Sciatic nerve (tissue), 2 donors: Measurements from ENCODE around the gene DNASE2B. TPM values are rescaled to one million over a fixed set of nuclear protein-coding genes. Genes with fewer than 3 reads are reported as not detected.

Experiments
- ATAC-seq: fragments of 200-7000 bp; cut with Tn5 transposase; one replicate; pipeline ENCODE4 v1.9.1; 2020; ENCODE audit warnings: mild to moderate bottlenecking, moderate library complexity
- DNase-seq: peaks from one replicate; pipeline ENCODE4 v3.0.0-alpha.2; 2020; ENCODE audit warnings: low spot score
- intact Hi-C: fragments of 100-400 bp; cut with DNase I; formaldehyde crosslinking; loops from one replicate; pipeline ENCODE4 v1.14.2; 2022
- total RNA-seq: library from RNA; stranded (reverse); fragmentation: NEBNext Ultra II Directional; extraction: Animal tissue kit (Norgen Biotek cat#: 25700); gene quantifications from one replicate; pipeline ENCODE4 v1.2.1, GENCODE V29; 2021
- donor health status: DM: no; HTN: no; CAD: no.
- donor health status: DM: no; HTN: no; CAD: no.

DNASE2B gene
- total RNA-seq, 1 donor from 2014 or later = not detected

DNA sequence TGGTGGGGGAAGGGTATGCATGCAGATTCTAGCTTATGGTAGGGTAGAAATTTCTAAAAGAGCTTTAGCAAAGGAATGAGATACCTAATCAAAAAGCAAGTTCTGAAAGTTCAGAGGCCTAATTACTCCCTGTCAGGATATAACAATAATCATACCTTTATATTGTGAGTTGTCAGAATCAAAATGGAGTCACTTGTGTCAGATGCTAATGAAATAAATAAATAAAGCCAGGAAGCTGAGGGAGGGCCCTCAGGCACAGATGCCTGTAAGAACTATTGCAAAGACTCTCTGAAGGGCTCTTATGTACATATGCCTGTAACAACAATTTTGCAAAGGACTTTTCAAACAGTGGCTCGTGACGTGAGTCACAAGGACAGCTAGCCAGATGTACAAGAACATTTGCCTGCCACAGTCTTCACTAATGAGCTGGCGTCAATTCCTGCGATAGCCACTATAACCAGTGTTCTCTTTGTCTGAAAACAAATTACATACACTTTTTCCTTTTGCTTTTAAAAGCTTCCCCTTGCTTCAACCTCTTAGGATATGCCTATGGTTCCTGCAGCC lies 27.4 kb upstream of the DNASE2B start:
- ATAC-seq (no peak), DNase-seq (no peak)
- intact Hi-C loops = no loop called here

DNA sequence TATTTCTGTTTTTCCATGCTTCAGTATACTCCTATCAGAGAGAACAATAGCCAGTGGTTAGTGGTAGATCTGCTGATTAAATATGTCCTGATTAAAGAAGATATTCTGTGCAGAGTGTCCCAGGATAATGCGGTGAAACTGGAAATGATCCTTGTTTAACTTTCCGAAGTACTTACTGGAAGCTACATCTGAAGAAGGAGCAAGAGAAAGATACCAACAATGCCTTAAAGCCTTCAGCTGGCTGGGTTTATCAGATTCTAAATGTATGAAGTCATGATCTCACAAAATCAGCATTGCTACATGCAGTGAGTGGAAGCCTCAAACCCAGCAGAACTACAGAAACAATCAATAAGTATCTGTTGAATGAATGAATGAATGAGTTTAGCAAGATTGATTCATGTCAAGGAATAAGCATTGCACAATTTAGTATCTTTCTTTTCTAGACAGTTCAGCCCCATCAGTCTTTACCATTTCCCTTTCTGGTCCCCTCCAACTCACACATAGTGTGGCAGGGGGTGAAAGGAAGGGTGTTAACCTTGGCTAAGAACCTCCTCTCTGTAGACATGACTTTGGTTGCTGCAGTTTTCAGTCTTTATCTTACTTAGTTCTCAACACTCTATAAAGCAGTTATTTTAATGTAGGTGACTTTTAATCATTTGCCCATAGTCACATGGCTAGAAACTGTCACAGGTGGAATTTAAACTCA lies 24.7 kb upstream of the DNASE2B start:
- ATAC-seq = no peak
- no peak for DNase-seq
- intact Hi-C loops = no loop called here

- intact Hi-C loops = no loop called here
- peak; percentile 80 for ATAC-seq
Measured at GRCh38 chr1:84374991-84375696, 23.1 kb upstream of the DNASE2B start.

DNA sequence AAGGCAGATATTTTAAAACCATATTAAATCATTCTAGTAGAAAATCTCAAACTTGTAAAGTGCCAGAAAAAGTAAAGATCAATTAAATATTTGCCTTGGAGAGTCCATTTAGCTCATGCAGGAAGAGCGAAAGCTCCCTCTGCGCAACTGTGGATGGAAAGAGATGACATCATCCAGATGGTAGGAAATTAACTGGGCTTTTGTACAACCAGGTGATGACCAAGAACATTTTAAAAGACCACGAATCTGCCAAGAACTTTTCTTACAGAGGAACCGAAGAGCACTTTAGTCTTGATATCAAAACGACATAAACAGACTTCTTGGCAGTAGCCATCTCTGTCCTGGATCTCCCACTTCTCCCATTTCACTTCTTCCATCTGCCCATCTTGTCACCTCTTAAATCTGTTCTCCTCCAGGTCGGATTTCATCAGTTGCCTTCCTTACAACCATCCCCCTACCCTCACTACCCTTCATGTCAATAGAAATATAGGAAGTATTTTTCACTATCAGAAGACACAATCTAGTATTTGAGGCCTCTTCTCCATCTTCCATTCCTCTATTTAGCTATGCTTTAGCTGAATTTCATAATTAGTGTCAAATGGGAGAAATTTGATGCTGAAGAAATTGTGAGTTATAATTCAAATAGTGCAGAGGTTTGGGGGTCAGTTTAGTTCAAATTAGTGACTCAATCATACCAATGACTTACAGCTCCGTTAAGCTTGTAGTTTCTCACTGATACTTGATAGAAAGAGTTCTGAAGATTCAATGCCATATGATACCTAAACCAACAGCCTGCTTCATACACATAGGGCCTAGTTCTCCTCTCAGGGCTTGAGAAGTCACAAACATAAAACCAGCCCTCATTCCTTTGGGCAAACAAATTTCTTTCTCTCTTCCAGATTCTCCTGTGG lies 22.0 kb upstream of the DNASE2B start:
- ATAC-seq = peak; percentile 59

More at GRCh38 chr1:84374991-84375696, 23.1 kb upstream of the DNASE2B start:
- no peak for DNase-seq

GRCh38 chr1:84377480-84378095 lies 20.7 kb upstream of the DNASE2B start:
- DNase-seq = no peak
- peak; percentile 46 for ATAC-seq
- intact Hi-C loops = no loop called here

More for the DNA sequence above, 22.0 kb upstream of the DNASE2B start:
- intact Hi-C loops = no loop called here
- DNase-seq = no peak

DNA sequence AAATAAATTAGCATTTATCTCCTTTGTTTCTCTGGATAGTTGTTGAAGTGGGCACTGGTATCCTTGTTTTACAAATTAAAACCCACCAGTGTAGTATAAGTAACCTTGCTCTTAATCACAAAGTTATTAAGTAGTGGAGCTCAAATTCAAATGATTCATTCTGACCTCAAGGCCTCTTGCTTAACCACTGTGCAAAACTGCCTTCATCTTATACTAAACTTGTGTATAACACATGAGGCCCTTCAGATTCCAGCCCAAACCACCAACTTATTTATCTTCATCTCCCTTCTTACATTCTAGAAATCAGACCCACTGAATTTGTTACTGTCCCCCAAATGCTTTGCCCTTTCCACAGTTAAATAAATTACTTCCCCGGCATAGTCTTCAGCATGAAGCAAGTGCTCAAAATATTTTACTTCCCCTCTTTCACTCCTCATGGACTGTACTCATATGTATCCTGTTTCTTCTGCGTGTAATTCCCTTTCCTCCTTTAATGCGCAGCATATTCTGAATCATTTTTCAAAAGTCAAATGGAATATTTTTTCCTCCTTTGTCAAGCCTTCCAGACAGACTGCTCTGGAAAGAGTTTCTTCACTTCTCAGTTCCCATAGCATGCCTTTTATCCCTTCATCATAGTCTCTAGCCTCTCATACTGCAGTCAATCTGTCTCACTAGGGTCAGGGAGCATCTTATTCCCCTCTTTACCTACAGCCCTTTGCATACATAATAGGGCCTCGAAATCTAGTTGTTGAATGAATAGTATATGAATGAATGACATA lies 19.0 kb upstream of the DNASE2B start:
- DNase-seq (no peak), ATAC-seq (no peak)
- intact Hi-C loops = no loop called here

GRCh38 chr1:84379917-84380180 lies 18.4 kb upstream of the DNASE2B start:
- DNase-seq (no peak), ATAC-seq (no peak)
- intact Hi-C loops = no loop called here

GRCh38 chr1:84382127-84382526 lies 16.2 kb upstream of the DNASE2B start:
- DNase-seq (no peak), ATAC-seq (no peak)
- intact Hi-C loops = no loop called here

DNA sequence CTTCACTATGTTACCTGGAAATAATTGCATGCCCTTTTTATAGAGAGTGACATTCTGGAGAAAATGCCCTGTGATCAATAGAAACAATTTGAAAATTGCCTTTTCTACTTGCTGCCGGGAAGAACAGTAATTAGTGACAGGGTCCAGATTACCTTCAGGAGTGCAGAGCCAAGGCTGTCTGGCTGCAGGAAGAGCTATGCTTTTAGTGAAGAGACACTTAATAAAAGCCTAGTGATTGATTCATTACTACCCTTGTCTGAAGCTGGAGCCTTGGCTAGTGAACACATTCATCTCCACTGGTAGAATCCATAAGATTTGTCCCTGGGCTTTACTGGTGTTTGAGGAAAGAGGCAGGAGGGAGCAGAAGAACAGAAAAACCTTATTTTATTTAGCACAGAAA lies 12.9 kb upstream of the DNASE2B start:
- ATAC-seq (no peak), DNase-seq (no peak)
- intact Hi-C loops = no loop called here

GRCh38 chr1:84386716-84387479 lies 11.4 kb upstream of the DNASE2B start:
- DNase-seq (no peak), ATAC-seq (no peak)
- intact Hi-C loops = no loop called here

- DNase-seq (no peak), ATAC-seq (no peak)
- intact Hi-C loops = no loop called here
Measured at GRCh38 chr1:84387480-84388163, 10.7 kb upstream of the DNASE2B start.

- intact Hi-C loops = no loop called here
- no peak for ATAC-seq
- DNase-seq = no peak
Measured at GRCh38 chr1:84390226-84390625, 8.1 kb upstream of the DNASE2B start.

DNA sequence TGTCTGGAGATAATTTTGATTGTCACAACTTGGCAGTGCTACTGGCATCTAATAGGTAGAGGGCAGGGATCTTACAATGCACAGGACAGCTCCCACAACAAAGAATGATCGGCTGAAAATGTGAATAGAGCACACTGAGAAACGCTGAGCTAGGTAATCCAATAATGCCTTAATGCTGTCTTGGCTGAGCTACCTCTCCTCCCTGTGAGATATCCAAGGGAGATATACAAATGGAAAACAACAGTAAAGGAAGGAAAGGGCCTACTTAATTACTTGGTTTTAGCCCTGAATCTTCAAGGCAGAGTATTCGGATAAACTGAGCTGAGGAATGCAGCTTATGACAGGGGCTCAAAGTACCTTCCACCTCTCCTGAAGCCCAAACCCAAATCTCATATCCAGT lies 2.9 kb downstream of the DNASE2B start:
- ATAC-seq (no peak), DNase-seq (no peak)
- intact Hi-C loops = no loop called here

- no peak for ATAC-seq
Measured at GRCh38 chr1:84402060-84402459, 3.8 kb downstream of the DNASE2B start.

GRCh38 chr1:84402501-84402900 lies 4.2 kb downstream of the DNASE2B start:
- ATAC-seq = no peak
- intact Hi-C loops = no loop called here

More at GRCh38 chr1:84402060-84402459, 3.8 kb downstream of the DNASE2B start:
- no peak for DNase-seq
- intact Hi-C loops = no loop called here

DNA sequence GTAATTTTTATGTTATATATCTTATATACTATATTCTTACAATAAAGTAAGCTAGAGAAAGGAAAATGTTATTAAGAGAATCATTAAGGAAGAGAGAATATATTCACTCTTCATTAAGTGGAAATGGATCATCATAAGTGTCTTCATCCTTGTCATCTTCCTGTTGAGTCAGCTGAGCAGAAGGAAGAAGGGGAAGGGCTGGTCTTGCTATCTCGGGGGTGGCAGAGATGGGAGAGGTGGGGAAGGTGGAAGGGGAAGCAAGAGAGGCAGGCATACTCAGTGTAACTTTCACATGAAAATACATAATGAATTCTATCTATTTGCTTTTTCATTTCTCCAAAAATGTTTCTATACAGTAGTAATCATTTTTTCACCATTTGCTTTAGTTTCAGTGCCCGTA lies 5.1 kb downstream of the DNASE2B start:
- intact Hi-C loops = no loop called here
- ATAC-seq (no peak), DNase-seq (no peak)

More at GRCh38 chr1:84402501-84402900, 4.2 kb downstream of the DNASE2B start:
- DNase-seq = no peak

DNA sequence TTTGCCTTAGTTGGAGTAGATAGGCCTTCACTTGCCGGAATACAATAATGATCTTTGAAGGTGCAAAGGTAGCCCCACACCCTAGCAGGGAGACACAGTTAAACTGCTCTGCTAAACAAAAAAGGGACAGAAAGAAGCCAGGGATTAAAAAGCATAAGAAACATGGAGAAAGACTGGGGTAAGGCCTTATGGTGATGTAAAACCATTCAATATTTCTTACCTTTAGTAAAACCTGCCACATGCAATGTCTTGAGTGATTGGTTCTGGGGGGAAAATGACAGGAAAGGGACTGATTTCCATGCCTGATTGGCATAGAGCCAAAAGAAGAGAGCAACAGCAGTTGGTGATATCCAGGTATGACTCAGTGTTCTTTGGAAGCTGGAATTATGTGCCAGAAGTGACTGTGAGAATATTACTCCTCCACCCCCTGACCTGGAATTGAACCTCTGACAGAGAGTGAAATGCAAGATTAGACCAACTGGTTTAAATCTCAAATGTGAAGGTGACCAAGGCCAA lies 8.1 kb downstream of the DNASE2B start:
- DNase-seq = no peak
- intact Hi-C loops = no loop called here

More for the DNA sequence above, 8.1 kb downstream of the DNASE2B start:
- ATAC-seq = no peak
